NCI-H1694 (cell line): ENCODE data around the gene NPPA.

ENCODE experiments used
- DNase-seq: peaks from one replicate; lab custom pipeline; 2025; lab: John Stamatoyannopoulos, UW

Gene NPPA

GRCh38 chr1:11842154-11843041 is 5.2 kb downstream of the NPPA start:
- no peak for DNase-seq

GRCh38 chr1:11841245-11842153 is 6.1 kb downstream of the NPPA start:
- DNase-seq, result no peak

GRCh38 chr1:11839727-11840705 is 7.6 kb downstream of the NPPA start:
- DNase-seq, result no peak

GRCh38 chr1:11838349-11839272 is 9.0 kb downstream of the NPPA start:
- peak; percentile 42 for DNase-seq

- no peak for DNase-seq
Observed at GRCh38 chr1:11837767-11838348, 9.7 kb downstream of the NPPA start.

- no peak for DNase-seq
Observed at GRCh38 chr1:11836955-11837766, 10.4 kb downstream of the NPPA start.

- DNase-seq, result no peak
Observed at GRCh38 chr1:11835441-11836225, 11.9 kb downstream of the NPPA start.

GRCh38 chr1:11833900-11834299 is 13.7 kb downstream of the NPPA start:
- DNase-seq, result no peak

GRCh38 chr1:11833497-11833896 is 14.1 kb downstream of the NPPA start:
- no peak for DNase-seq

GRCh38 chr1:11831945-11832725 is 15.4 kb downstream of the NPPA start:
- no peak for DNase-seq

GRCh38 chr1:11828511-11828910 is 19.1 kb downstream of the NPPA start:
- DNase-seq, result no peak

GRCh38 chr1:11826946-11827345 is 20.6 kb downstream of the NPPA start:
- no peak for DNase-seq

- no peak for DNase-seq
Observed at GRCh38 chr1:11825131-11825530, 22.5 kb downstream of the NPPA start.

GRCh38 chr1:11823366-11824137 is 24.0 kb downstream of the NPPA start:
- DNase-seq, result no peak

- DNase-seq, result no peak
Observed at GRCh38 chr1:11822091-11822490, 25.5 kb downstream of the NPPA start.

GRCh38 chr1:11817192-11817591 is 30.4 kb downstream of the NPPA start:
- no peak for DNase-seq

- no peak for DNase-seq
Observed at GRCh38 chr1:11813021-11813420, 34.6 kb downstream of the NPPA start.
